Activated CD8-positive, alpha-beta T cell treated with anti-CD3 and anti-CD28 coated beads, Interleukin-2, amount 10 ng/mL, durations not matched to agents 7 days and 5 days (primary cell): ENCODE results near the gene PHACTR3. TPM values are rescaled to one million over a fixed set of nuclear protein-coding genes. Genes with fewer than 3 reads are reported as not detected.

Source experiments
- ATAC-seq: fragments of 150-1000 bp; cut with Tn5 transposase; one replicate; pipeline ENCODE4 v1.10.0; 2021; ENCODE audit warnings: moderate library complexity
- CTCF ChIA-PET: fragments of 350-600 bp; sonication (Branson Sonifier 250); formaldehyde crosslinking; loops from one replicate; lab custom pipeline; 2021; ENCODE audit warnings: antibody characterized with exemption; lab: Charles Lee
- POLR2A ChIA-PET: fragments of 350-600 bp; sonication (Branson Sonifier 250); formaldehyde crosslinking; loops from one replicate; lab custom pipeline; 2021; ENCODE audit warnings: antibody characterized with exemption; lab: Charles Lee
- DNase-seq: peaks from one replicate; pipeline ENCODE4 v3.0.0-alpha.2; 2020
- H3K27ac Mint-ChIP-seq: one replicate; pipeline ENCODE4 v1.8.0; 2021; ENCODE audit warnings: mild to moderate bottlenecking, mixed read lengths
- H3K27me3 Mint-ChIP-seq: one replicate; pipeline ENCODE4 v1.8.0; 2021; ENCODE audit warnings: low read depth, mixed read lengths
- H3K36me3 Mint-ChIP-seq: one replicate; pipeline ENCODE4 v1.8.0; 2021; ENCODE audit warnings: low read depth, mixed read lengths
- H3K4me1 Mint-ChIP-seq: one replicate; pipeline ENCODE4 v1.8.0; 2021; ENCODE audit warnings: low read depth, mixed read lengths
- H3K4me3 Mint-ChIP-seq: one replicate; pipeline ENCODE4 v1.8.0; 2021; ENCODE audit warnings: mild to moderate bottlenecking, mixed read lengths
- H3K9me3 Mint-ChIP-seq: one replicate; pipeline ENCODE4 v1.8.0; 2022; ENCODE audit warnings: mixed read lengths; ENCODE audit not compliant: insufficient read depth
- total RNA-seq, 2 experiments: library from RNA; stranded (reverse); gene quantifications; one replicate each; pipeline ENCODE4 v1.2.3, GENCODE V29; 2021

Gene PHACTR3
- total RNA-seq, 2 experiments from 2014 or later: not detected

DNA sequence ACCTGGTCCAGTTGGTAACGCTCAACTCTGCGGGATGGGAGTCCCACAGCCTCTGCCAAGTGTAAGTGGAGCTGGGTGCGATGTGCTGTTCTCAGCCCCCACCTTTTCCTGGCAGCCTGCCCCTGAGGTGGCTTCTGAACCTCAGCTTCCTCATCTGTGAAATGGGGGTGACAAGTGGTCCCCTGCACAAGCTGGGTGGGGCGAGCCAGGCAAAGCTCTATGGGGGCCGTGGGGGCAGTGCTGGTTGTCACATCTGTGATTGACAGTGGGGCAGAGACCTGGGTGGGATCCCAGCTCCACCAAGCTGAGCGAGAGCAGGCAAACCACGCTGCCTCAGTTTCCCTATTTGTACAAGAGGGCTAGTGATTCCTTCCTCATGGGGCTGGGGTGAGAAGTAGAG is 166.5 kb downstream of the PHACTR3 start:
- Mint-ChIP-seq H3K36me3 (no peaks in the 10 kb centered on the region), H3K9me3 (no peaks in the 10 kb centered on the region), H3K27ac (no peak overlapping the region), H3K4me1 (no peaks in the 10 kb centered on the region), H3K4me3 (no peak overlapping the region), H3K27me3 (no peaks in the 10 kb centered on the region)
- DNase-seq (no peak), ATAC-seq (no peak)
- ChIA-PET CTCF (no interaction called here), POLR2A (no interaction called here)

DNA sequence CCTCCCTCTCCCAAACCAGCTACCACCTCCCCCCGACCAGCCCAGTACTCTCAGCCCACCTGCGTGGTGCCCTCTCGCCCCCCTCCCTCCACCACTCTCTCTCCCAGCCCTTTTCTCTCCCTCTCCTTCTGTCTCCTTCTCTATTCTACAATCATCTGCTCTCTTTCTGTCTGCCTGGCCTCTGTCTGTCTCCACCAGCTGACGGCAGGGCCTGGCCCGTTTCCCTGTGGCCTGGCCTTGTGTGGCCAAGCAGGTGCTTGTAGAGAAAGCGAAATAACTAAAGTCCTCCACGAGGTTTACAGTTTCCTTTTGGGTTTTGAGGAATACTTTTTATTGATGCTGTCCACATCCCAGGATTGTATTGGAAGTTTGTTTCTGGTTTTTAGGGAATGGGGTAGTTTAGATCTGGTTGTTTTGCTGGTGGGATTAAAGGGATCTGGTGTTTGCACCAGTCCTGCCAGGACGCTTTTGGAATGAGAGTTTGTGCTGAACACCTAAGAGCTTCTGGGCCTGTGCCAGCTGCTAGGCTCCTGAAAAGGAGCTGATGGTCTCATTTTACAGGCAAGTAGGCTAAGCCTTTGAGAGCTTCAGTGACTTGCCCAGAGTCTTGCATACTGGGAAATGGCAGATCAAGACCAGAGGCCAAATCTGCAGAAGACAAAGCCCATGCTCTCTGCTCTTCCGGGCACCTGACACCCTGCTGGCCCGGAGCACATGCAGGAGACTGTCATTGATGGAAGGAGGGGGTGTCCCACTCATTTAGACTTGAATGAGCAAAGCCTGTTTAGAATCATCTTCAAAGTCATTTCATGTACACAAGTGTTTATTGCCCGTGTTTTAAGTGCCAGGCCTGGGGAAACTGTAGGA is 167.4 kb downstream of the PHACTR3 start:
- H3K27ac Mint-ChIP-seq: no peak overlapping the region
- ATAC-seq (no peak), DNase-seq (no peak)
- ChIA-PET CTCF (no interaction called here), POLR2A (no interaction called here)
- H3K4me1 Mint-ChIP-seq: no peaks in the 10 kb centered on the region
- no peaks in the 10 kb centered on the region for H3K36me3 Mint-ChIP-seq
- H3K9me3 Mint-ChIP-seq: no peaks in the 10 kb centered on the region
- no peak overlapping the region for H3K4me3 Mint-ChIP-seq
- no peaks in the 10 kb centered on the region for H3K27me3 Mint-ChIP-seq

DNA sequence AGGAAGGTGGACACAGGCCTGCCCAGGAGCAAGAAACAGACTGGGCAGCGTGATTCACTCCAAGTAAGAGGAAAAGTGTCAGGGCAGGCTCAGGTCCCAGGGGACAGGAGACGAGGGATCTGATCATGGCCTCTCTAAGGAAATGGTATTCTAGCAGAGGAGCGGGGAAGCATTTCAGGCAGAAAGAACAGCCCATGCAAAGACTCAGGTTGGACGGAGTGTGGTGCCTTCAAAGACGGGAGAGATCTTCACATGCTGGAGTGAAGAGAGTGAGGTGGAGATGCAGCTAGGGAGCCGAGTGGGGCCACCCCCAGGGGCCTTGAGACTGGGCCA is 168.0 kb downstream of the PHACTR3 start:
- ATAC-seq (no peak), DNase-seq (no peak)
- no peak overlapping the region for H3K4me3 Mint-ChIP-seq
- no peak overlapping the region for H3K27ac Mint-ChIP-seq
- POLR2A ChIA-PET: no interaction called here
- H3K4me1 Mint-ChIP-seq: no peaks in the 10 kb centered on the region
- no peaks in the 10 kb centered on the region for H3K27me3 Mint-ChIP-seq
- H3K9me3 Mint-ChIP-seq: no peaks in the 10 kb centered on the region
- CTCF ChIA-PET: no interaction called here
- H3K36me3 Mint-ChIP-seq: no peaks in the 10 kb centered on the region

DNA sequence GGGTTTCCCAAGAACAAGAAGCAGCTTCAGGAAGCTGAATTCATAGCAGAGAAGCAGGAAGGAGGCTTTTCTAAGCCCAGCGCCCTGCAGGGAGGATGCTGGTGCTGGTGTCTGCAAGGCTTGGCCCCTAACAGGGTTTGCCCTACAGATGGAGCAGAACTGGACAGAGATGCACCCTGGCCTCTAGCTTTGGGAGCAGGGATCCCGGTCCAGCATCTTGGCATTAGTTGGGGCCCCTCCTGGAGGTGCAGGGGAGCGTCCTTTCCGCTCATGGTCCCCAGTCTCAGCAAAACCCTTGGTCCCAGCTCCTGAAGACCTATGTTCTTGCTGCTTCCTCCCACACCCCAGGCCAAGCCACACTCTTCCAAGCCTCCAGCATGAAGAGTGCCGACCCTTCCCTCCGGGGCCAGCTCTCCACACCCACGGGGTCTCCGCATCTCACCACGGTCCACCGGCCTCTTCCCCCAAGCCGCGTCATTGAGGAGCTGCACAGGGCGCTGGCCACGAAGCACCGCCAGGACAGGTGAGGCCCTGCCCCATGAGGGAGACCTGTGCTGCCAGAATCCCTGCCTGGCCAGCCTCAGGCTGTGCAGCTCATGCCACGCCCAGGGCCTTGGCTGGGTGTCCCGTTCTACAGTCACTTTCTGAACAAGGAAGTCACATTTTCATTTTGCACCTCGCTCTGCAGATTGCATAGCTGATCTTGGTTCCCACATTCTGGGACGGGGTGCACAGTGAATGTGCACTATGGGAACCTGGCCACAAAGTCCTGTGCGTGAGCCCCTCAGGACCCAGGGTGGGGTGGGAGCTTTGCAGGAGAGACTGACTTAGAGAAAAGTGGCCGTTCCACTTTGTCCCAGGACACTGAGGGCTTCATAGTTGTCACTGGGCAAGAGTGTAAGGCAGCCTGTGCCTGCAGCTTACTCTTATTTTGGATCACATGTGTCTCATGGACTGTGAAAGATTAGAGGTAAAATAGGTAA is 168.9 kb downstream of the PHACTR3 start:
- no peak overlapping the region for H3K4me3 Mint-ChIP-seq
- ChIA-PET CTCF (no interaction called here), POLR2A (no interaction called here)
- no peaks in the 10 kb centered on the region for H3K9me3 Mint-ChIP-seq
- no peak overlapping the region for H3K27ac Mint-ChIP-seq
- no peak for ATAC-seq
- DNase-seq: no peak
- no peaks in the 10 kb centered on the region for H3K36me3 Mint-ChIP-seq
- no peaks in the 10 kb centered on the region for H3K4me1 Mint-ChIP-seq
- no peaks in the 10 kb centered on the region for H3K27me3 Mint-ChIP-seq

DNA sequence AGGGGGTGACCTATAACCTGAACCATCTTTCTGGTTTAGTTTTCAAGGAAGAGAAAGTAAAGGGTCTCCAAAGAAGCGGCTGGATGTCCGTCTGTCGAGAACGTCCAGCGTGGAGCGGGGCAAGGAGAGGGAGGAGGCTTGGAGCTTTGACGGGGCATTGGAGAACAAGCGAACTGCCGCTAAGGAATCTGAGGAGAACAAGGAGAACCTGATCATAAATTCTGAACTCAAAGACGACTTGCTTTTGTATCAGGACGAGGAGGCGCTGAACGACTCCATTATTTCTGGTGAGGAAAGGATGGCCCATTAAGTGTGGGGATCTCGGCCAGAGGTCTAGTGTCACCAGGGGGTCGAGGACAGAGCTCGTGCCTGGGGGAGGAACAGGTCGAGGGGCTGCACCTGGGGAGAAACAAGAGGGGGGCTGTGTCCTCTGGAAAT is 169.9 kb downstream of the PHACTR3 start:
- Mint-ChIP-seq H3K4me1 (no peaks in the 10 kb centered on the region), H3K27ac (no peak overlapping the region), H3K4me3 (no peak overlapping the region), H3K27me3 (no peaks in the 10 kb centered on the region), H3K9me3 (no peaks in the 10 kb centered on the region), H3K36me3 (no peaks in the 10 kb centered on the region)
- no peak for ATAC-seq
- ChIA-PET CTCF (no interaction called here), POLR2A (no interaction called here)
- no peak for DNase-seq

DNA sequence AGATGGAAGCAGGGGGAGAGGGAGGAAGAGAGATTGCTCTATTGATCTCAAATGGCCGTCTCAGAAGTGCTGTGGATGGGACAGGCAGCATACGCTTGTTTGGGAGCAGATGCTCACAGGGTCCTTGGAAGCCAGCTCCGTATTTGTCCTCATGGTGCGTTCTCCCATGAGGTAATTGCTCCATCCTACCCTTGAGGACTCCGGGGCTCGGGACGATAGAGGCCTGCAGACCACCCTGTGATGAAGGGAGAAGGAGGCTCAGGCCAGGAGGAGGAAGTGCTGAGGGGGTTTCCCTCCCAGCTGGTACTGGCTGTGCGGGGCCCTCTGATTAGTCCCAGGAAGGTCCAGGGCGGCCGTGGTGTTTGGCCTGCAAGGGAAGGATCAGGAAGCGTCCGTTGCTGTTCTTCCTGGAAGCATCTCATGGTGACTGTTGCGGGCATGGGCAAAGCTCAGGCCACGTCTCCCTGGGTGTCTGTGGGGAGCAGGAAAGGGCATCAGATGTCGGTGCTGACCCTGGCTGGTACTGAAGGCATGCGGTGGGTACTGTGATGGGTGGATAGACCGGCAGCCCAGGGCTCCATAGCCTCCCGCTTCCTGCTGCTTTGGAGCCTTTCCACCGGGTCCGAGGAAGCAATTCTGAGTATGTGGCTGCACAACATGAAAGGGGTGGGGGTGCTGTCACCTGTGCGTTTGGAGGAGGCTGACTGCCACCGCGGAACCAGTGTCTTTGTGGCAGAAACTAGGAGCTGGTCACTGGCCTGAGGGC is 170.8 kb downstream of the PHACTR3 start:
- ChIA-PET POLR2A (no interaction called here), CTCF (no interaction called here)
- DNase-seq (no peak), ATAC-seq (no peak)
- no peak overlapping the region for H3K27ac Mint-ChIP-seq
- H3K36me3 Mint-ChIP-seq: no peaks in the 10 kb centered on the region
- H3K4me1 Mint-ChIP-seq: no peaks in the 10 kb centered on the region
- no peaks in the 10 kb centered on the region for H3K27me3 Mint-ChIP-seq
- no peaks in the 10 kb centered on the region for H3K9me3 Mint-ChIP-seq
- H3K4me3 Mint-ChIP-seq: no peak overlapping the region

DNA sequence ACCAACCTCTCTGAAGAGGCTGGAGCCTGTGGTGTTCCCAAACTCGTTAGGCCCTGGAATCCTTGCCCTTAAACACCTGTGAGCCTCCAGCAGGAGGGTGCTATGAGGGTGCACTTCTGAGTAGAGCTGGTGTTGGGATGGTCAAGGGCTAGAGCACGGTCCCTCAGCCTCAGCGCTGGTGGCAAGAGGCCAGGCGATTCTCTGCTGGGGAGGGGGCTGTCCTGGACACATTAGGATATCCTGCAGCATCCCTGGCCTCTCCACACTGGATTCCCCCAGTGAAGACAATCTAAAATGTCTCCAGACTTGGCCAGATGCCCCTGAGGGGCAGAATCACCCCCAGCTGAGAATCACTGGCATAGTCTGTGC is 171.3 kb downstream of the PHACTR3 start:
- Mint-ChIP-seq H3K4me3 (no peak overlapping the region), H3K27ac (no peak overlapping the region), H3K27me3 (no peaks in the 10 kb centered on the region), H3K9me3 (no peaks in the 10 kb centered on the region), H3K4me1 (no peaks in the 10 kb centered on the region), H3K36me3 (no peaks in the 10 kb centered on the region)
- ChIA-PET POLR2A (no interaction called here), CTCF (no interaction called here)
- no peak for ATAC-seq
- no peak for DNase-seq

DNA sequence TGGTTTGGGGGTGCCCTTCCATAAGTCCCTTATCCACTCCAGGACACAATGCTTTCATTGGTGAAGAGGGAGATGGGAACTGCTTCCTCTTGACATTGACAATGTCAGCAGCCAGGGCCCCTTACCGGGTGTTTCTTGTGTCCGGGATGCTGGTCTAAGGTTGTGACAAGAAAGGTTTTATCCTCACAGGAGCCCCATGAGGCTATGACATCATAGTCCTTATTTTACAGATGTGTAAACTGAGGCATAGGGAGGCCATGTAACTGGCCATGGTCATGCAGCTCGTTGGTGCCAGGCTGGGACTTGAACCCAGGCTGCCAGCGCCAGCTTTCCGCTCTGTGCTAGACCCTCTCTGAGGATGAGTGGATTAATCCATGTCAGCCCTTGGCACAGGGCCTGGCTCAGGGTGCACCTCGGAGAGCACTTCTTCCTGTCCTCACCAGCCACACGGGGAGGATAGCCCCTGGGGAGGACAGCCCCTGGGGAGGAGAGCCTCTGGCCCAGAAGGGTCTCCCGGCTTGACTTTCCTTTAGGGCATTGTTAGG is 171.8 kb downstream of the PHACTR3 start:
- no peak for ATAC-seq
- CTCF ChIA-PET: no interaction called here
- no peaks in the 10 kb centered on the region for H3K27me3 Mint-ChIP-seq
- no peak for DNase-seq
- H3K4me3 Mint-ChIP-seq: no peak overlapping the region
- POLR2A ChIA-PET: no interaction called here
- no peak overlapping the region for H3K27ac Mint-ChIP-seq
- no peaks in the 10 kb centered on the region for H3K4me1 Mint-ChIP-seq
- no peaks in the 10 kb centered on the region for H3K9me3 Mint-ChIP-seq
- H3K36me3 Mint-ChIP-seq: no peaks in the 10 kb centered on the region

DNA sequence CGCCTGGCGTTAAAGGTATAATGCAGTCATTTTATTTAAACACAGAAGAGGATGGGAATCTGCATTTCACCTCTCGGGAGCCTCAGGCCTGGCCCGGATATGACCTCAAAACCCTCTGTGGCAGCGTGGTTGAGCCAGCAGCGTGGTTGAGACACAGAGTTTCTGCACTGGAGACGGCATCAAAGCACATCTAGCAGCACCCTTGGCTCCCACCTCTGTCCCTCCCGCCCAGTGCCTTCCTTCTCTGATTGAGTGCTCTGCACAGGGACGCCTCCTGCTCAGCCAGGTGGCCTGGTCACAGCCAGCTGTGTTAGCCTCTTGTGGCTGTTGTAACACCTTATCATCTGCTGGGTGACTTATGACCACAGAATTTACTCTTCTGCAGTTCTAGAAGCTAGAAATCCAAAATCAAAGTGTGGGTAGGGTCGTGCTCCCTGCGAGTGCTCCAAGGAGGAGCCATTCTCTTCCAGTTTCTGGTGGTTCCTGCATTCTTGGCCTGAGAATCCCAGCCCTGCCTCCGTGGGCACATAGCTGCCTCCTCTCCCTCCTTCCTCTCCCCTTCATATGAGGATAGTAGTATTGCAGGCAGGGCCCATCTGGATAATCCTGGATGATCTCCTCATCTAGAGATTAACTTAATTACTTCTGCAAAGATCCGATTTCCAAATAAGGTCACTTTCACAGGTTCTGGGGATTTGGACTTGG is 172.4 kb downstream of the PHACTR3 start:
- DNase-seq: no peak

DNA sequence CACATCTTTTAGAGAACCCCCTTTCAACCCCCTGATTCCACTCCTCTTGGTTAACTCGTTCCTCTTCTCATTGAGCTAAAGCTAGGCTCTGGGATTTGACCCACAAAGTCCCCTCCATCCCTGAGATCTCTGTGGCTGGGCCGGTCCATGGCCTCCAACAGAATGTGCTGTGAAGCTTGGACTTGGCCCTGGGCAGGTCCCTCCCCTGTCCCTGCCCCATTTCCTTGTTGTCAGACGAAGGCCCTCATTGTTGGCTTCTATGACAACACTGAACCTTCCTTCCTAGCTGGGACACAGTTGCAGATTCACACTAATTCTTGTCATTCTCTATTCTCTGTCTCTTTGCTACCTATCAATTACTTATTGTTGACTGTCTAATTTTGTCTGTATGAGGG is 173.0 kb downstream of the PHACTR3 start:
- H3K27ac Mint-ChIP-seq: no peak overlapping the region
- no peaks in the 10 kb centered on the region for H3K36me3 Mint-ChIP-seq

More for the DNA sequence above, 172.4 kb downstream of the PHACTR3 start:
- H3K27ac Mint-ChIP-seq: no peak overlapping the region
- ATAC-seq: no peak
- POLR2A ChIA-PET: no interaction called here
- H3K27me3 Mint-ChIP-seq: no peaks in the 10 kb centered on the region
- no peaks in the 10 kb centered on the region for H3K4me1 Mint-ChIP-seq
- H3K9me3 Mint-ChIP-seq: no peaks in the 10 kb centered on the region
- CTCF ChIA-PET: interaction anchor here (1.4 kb wide), 1 partner anchor 73 kb away, joined by 4 read pairs; no protein-coding TSS in a partner anchor
- H3K4me3 Mint-ChIP-seq: no peak overlapping the region
- H3K36me3 Mint-ChIP-seq: no peaks in the 10 kb centered on the region

More for the DNA sequence above, 173.0 kb downstream of the PHACTR3 start:
- Mint-ChIP-seq H3K9me3 (no peaks in the 10 kb centered on the region), H3K4me1 (no peaks in the 10 kb centered on the region), H3K27me3 (no peaks in the 10 kb centered on the region), H3K4me3 (no peak overlapping the region)
- ChIA-PET POLR2A (no interaction called here), CTCF (interaction anchor here (1.4 kb wide), 1 partner anchor 72 kb away, joined by 4 read pairs; no protein-coding TSS in a partner anchor)
- DNase-seq: no peak
- ATAC-seq: no peak
